ENCODE results near the gene SENP5.

The SENP5 gene

DNA sequence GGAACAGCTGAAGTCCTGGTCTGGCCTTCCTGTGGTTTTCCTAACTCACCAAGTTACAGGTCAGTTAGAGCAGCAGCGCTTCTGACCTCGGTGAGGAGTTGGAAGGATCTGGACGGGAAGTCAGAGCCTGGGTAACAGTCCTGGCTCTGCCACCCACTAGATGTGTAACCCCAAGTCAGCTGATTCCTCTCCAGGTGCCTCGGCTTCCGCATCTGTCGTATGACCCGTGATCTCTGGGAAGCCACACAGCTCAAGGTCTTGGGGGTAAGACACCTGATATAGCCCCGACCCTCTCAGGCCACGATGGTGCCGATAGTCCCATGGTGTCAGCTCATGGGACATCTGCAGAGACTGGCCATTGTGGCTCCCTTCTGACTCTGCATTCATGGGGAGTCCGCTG is 109.2 kb downstream of the SENP5 start:
- no peaks in the 10 kb centered on the region for H3K79me2 ChIP-seq (ENCODE audit: insufficient read depth, low read length)
- no peaks in the 10 kb centered on the region for H3K9me2 ChIP-seq (replicated peaks; ENCODE audit: low read depth, low read length)
- H3K9ac ChIP-seq (ENCODE audit: low read depth, low read length, poor library complexity, severe bottlenecking): no peak overlapping the region
- H3K36me3 ChIP-seq (ENCODE audit: insufficient read depth, low read length): no peaks in the 10 kb centered on the region
- H3K9me3 ChIP-seq (ENCODE audit: insufficient read depth, low read depth, low read length): no peaks in the 10 kb centered on the region
- no peaks in the 10 kb centered on the region for H4K20me1 ChIP-seq (ENCODE audit: insufficient read depth, low read length, poor library complexity, severe bottlenecking)
- H3K4me1 ChIP-seq (ENCODE audit: insufficient read depth, low read length, poor library complexity, severe bottlenecking): no peaks in the 10 kb centered on the region
- no peak for TF ChIP-seq EZH2phosphoT487 (IDR thresholded peaks at IDR 0.05; ENCODE audit: borderline replicate concordance)
- TF ChIP-seq, protein P1, sequence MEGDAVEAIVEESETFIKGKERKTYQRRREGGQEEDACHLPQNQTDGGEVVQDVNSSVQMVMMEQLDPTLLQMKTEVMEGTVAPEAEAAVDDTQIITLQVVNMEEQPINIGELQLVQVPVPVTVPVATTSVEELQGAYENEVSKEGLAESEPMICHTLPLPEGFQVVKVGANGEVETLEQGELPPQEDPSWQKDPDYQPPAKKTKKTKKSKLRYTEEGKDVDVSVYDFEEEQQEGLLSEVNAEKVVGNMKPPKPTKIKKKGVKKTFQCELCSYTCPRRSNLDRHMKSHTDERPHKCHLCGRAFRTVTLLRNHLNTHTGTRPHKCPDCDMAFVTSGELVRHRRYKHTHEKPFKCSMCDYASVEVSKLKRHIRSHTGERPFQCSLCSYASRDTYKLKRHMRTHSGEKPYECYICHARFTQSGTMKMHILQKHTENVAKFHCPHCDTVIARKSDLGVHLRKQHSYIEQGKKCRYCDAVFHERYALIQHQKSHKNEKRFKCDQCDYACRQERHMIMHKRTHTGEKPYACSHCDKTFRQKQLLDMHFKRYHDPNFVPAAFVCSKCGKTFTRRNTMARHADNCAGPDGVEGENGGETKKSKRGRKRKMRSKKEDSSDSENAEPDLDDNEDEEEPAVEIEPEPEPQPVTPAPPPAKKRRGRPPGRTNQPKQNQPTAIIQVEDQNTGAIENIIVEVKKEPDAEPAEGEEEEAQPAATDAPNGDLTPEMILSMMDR (conservative IDR thresholded peaks at IDR 0.05; ENCODE audit: low read length): no peak
- H3K4me3 ChIP-seq (ENCODE audit: low read length, poor library complexity, severe bottlenecking): no peak overlapping the region
- H3K4me2 ChIP-seq (ENCODE audit: low read depth, low read length, poor library complexity, severe bottlenecking): no peak overlapping the region
- H3F3A ChIP-seq (ENCODE audit: low read depth): no peaks in the 10 kb centered on the region
- H3K27me3 ChIP-seq (ENCODE audit: insufficient read depth, low read length, poor library complexity, severe bottlenecking): no peaks in the 10 kb centered on the region
- no peak overlapping the region for H2AFZ ChIP-seq (ENCODE audit: low read length)

GRCh38 chr3:196979545-196979944 is 111.8 kb downstream of the SENP5 start:
- H3K36me3 ChIP-seq (ENCODE audit: insufficient read depth, low read length): no peaks in the 10 kb centered on the region
- no peak overlapping the region for H2AFZ ChIP-seq (ENCODE audit: low read length)
- H3K4me1 ChIP-seq (ENCODE audit: insufficient read depth, low read length, poor library complexity, severe bottlenecking): no peaks in the 10 kb centered on the region
- no peaks in the 10 kb centered on the region for H4K20me1 ChIP-seq (ENCODE audit: insufficient read depth, low read length, poor library complexity, severe bottlenecking)
- no peak overlapping the region for H3K4me2 ChIP-seq (ENCODE audit: low read depth, low read length, poor library complexity, severe bottlenecking)
- H3F3A ChIP-seq (ENCODE audit: low read depth): no peaks in the 10 kb centered on the region
- TF ChIP-seq, protein P1 (conservative IDR thresholded peaks at IDR 0.05; ENCODE audit: low read length): no peak
- no peak for TF ChIP-seq EZH2phosphoT487 (IDR thresholded peaks at IDR 0.05; ENCODE audit: borderline replicate concordance)
- no peaks in the 10 kb centered on the region for H3K79me2 ChIP-seq (ENCODE audit: insufficient read depth, low read length)
- H3K9me2 ChIP-seq (replicated peaks; ENCODE audit: low read depth, low read length): no peaks in the 10 kb centered on the region
- no peak overlapping the region for H3K4me3 ChIP-seq (ENCODE audit: low read length, poor library complexity, severe bottlenecking)
- no peak overlapping the region for H3K9ac ChIP-seq (ENCODE audit: low read depth, low read length, poor library complexity, severe bottlenecking)
- H3K9me3 ChIP-seq (ENCODE audit: insufficient read depth, low read depth, low read length): 0 out of 2 replicates have a peak, but pooled peaks cover 7% of the 10 kb centered on the region
- H3K27me3 ChIP-seq (ENCODE audit: insufficient read depth, low read length, poor library complexity, severe bottlenecking): no peaks in the 10 kb centered on the region

GRCh38 chr3:196981657-196982056 is 113.9 kb downstream of the SENP5 start:
- Histone ChIP-seq H3K36me3 (ENCODE audit: insufficient read depth, low read length) (no peaks in the 10 kb centered on the region), H3K4me2 (ENCODE audit: low read depth, low read length, poor library complexity, severe bottlenecking) (no peak overlapping the region), H4K20me1 (ENCODE audit: insufficient read depth, low read length, poor library complexity, severe bottlenecking) (no peaks in the 10 kb centered on the region), H3K4me3 (ENCODE audit: low read length, poor library complexity, severe bottlenecking) (no peak overlapping the region), H3K4me1 (ENCODE audit: insufficient read depth, low read length, poor library complexity, severe bottlenecking) (no peaks in the 10 kb centered on the region), H3K27me3 (ENCODE audit: insufficient read depth, low read length, poor library complexity, severe bottlenecking) (no peaks in the 10 kb centered on the region), H2AFZ (ENCODE audit: low read length) (no peak overlapping the region), H3K9ac (ENCODE audit: low read depth, low read length, poor library complexity, severe bottlenecking) (no peak overlapping the region), H3K9me3 (ENCODE audit: insufficient read depth, low read depth, low read length) (0 out of 2 replicates have a peak, but pooled peaks cover 7% of the 10 kb centered on the region), H3F3A (ENCODE audit: low read depth) (no peaks in the 10 kb centered on the region), H3K79me2 (ENCODE audit: insufficient read depth, low read length) (no peaks in the 10 kb centered on the region), H3K9me2 (replicated peaks; ENCODE audit: low read depth, low read length) (no peaks in the 10 kb centered on the region)
- TF ChIP-seq EZH2phosphoT487 (IDR thresholded peaks at IDR 0.05; ENCODE audit: borderline replicate concordance): no peak
- TF ChIP-seq, protein P1 (conservative IDR thresholded peaks at IDR 0.05; ENCODE audit: low read length): no peak

Measured in Loucy (cell line).